LoVo (cell line): ENCODE measurements around the gene FLOT2.
"Not testable (repeated sequence)": the region's sequence is repeated elsewhere in the genome, so short reads cannot be mapped to it uniquely, and the experiment has no call there.

Experiments
- DNase-seq: peaks from one replicate; pipeline ENCODE4 v3.0.0-alpha.2; 2016; ENCODE audit warnings: low spot score

The FLOT2 gene

DNA sequence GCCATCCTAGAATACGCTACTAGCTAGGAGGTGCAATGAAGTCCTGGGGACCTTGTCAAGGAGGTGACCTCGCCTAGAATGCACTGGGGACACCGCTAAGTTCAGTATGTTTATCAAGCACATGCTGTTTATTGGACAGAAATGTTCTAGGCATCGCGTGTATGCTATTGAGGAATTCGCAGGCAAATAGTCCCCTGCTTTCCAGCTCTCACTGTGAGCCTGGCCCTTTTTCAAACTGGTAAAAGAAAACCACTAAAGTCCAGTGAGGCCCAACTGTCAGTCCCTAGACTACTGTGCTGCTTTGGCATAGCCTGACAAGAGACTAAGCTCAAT lies 53.8 kb downstream of the FLOT2 start:
- DNase-seq: no peak

DNA sequence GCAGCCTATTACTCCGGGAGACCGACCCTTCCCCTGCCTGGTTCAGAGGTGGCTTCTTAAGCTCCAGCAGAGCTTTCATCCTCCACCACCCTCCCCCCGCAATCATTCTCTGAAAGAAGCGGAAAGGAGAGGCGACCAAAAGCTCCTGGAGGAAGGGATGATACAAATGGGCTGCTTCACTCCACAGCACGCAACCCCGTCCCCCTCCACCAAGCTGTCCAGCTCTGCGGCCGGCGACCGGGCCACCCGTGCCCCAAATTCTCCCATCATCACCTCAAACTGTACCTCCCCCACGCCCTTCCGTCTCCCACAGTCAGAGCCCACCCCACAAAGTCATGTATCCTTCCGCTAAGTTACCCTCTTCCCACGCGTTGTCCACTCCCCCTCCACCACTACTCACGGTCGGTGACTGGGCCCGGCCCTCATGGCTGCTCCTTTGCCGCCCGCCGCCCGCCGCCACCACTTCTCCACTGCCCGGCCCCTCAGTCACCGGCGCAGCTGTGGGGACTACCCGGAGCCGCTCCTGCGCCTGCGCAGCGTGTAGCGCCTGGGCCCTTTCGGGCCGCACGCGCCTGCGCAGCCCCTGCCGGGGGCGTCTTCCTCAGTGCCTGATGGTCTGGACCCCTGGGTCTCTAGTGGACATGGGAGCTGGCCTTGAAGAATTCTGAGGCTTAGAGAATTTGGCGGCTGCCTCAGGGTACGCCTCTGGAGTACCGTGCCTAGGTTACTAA lies 55.1 kb downstream of the FLOT2 start, which contains the start of gene FAM222B:
Gene FAM222B (minus strand): TSS at position 509 of the 731 bp plus-strand sequence. CDS start 76,123 bp downstream, outside the sequence.
- DNase-seq: peak; percentile 89

DNA sequence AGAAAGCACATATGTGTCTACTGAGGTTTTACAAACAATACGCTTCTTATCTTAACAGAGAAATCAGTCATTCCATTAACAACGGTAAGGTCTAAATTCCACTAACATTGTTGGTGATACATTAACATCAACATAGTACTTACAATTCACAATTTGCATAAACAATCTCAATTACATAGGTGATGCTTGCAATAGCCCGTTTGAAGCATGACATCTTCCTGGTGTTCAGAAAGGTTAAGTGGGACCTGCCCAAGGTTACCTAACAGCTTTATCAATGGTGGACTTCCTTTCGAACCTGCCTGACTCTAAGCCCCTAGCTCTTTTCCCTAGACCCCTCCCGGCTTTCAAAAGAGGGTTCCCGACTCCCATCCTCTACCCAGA lies 55.6 kb downstream of the FLOT2 start:
- peak; percentile 22 for DNase-seq

DNA sequence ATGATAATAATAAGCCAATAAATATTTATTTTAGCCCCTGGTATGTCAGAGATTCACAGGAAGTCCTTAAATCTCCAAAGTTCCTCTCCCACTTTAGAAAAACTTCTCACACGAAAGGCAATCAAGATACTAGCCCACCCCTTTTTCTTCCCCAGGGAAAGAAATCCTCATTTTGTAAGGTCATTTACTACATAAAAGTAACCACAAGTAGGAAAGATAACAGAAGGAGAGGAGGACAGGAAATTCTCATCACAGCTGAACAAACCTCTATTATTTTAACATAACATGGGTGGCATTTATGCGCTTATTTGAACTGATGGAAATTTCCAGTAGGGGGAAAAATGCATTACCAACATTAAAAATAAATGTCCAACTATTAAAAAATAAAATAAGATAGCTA lies 58.3 kb downstream of the FLOT2 start:
- DNase-seq: no peak

DNA sequence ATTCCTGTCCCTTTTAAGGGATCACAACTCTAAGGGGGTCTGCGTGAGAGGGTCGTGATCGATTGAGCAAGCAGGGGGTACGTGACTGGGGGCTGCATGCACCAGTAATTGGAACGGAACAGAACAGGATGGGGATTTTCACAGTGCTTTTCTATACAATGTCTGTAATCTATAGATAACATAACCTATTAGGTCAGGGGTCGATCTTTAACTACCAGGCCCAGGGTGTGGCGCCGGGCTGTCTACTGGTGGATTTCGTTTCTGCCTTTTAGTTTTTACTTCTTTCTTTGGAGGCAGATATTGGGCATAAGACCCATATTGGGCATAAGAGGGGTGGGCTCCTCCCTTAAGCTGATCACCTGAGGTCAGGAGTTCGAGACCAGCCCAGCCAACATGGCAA lies 61.0 kb downstream of the FLOT2 start:
- DNase-seq: not testable (repeated sequence)

DNA sequence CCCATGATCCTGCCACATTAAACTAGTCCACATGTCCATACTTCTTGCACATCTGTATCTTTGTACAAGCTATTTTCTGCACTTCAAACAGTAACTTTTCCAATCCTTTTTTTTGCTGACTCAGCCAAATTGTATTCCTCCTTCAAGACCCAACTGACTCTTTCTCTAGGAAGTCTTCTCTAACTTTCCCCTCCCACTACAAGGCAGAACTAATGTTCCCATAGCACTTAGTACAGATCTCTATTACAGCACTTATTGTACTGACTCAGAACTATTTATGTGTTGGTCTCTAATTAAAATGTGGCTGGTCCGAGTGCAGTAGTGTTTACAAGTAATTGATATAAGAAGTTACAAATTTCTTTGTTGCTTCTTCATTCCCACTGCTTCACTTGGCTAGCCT lies 63.1 kb downstream of the FLOT2 start:
- DNase-seq: no peak
